Activated naive CD8-positive, alpha-beta T cell treated with anti-CD3 and anti-CD28 coated beads for 36 hours (primary cell): Measurements from ENCODE around the gene PEAK3. TPM values are rescaled to one million over a fixed set of nuclear protein-coding genes. Genes with fewer than 3 reads are reported as not detected.
A peak's percentile ranks its signal among the peaks of the same experiment; 100 is the strongest.

Source experiments
- DNase-seq: peaks from one replicate; pipeline ENCODE4 v3.0.0; 2021
- H3K27ac Mint-ChIP-seq: one replicate; pipeline ENCODE4 v1.8.0; 2022; ENCODE audit warnings: mild to moderate bottlenecking, moderate library complexity, mixed read lengths
- H3K27me3 Mint-ChIP-seq: one replicate; pipeline ENCODE4 v1.8.0; 2022; ENCODE audit warnings: mild to moderate bottlenecking, mixed read lengths
- H3K36me3 Mint-ChIP-seq: one replicate; pipeline ENCODE4 v1.8.0; 2021; ENCODE audit warnings: mild to moderate bottlenecking, mixed read lengths
- H3K4me1 Mint-ChIP-seq: one replicate; pipeline ENCODE4 v1.8.0; 2021; ENCODE audit warnings: mixed read lengths
- H3K4me3 Mint-ChIP-seq: one replicate; pipeline ENCODE4 v1.8.0; 2022; ENCODE audit warnings: mild to moderate bottlenecking, moderate library complexity, mixed read lengths
- H3K9me3 Mint-ChIP-seq: one replicate; pipeline ENCODE4 v1.8.0; 2022; ENCODE audit warnings: mixed read lengths
- total RNA-seq, 2 experiments: library from RNA; stranded (reverse); gene quantifications; one replicate each; pipeline ENCODE4 v1.2.3, GENCODE V29; 2021

The PEAK3 gene
- total RNA-seq, 2 experiments from 2014 or later = not detected

GRCh38 chr19:2273356-2274184 is 8.4 kb downstream of the PEAK3 start:
- H3K9me3 Mint-ChIP-seq = no peaks in the 10 kb centered on the region
- no peaks in the 10 kb centered on the region for H3K27me3 Mint-ChIP-seq
- H3K4me3 Mint-ChIP-seq = peak overlapping the region; percentile 78
- DNase-seq = peak; percentile 92
- H3K4me1 Mint-ChIP-seq = peaks cover 24% of the 10 kb centered on the region
- peaks cover 43% of the 10 kb centered on the region for H3K36me3 Mint-ChIP-seq
- peak overlapping the region; percentile 91 for H3K27ac Mint-ChIP-seq

GRCh38 chr19:2271234-2272103 is 10.5 kb downstream of the PEAK3 start:
- H3K4me1 Mint-ChIP-seq = peaks cover 32% of the 10 kb centered on the region
- no peaks in the 10 kb centered on the region for H3K9me3 Mint-ChIP-seq
- no peak for DNase-seq
- no peaks in the 10 kb centered on the region for H3K27me3 Mint-ChIP-seq
- H3K27ac Mint-ChIP-seq = peak overlapping the region; percentile 91
- H3K4me3 Mint-ChIP-seq = peak overlapping the region; percentile 89
- H3K36me3 Mint-ChIP-seq = peaks cover 43% of the 10 kb centered on the region

- peak; percentile 86 for DNase-seq
- peaks cover 36% of the 10 kb centered on the region for H3K4me1 Mint-ChIP-seq
- peak overlapping the region; percentile 89 for H3K4me3 Mint-ChIP-seq
- H3K27me3 Mint-ChIP-seq = no peaks in the 10 kb centered on the region
- H3K36me3 Mint-ChIP-seq = peaks cover 43% of the 10 kb centered on the region
- no peaks in the 10 kb centered on the region for H3K9me3 Mint-ChIP-seq
- H3K27ac Mint-ChIP-seq = peak overlapping the region; percentile 92
Observed at GRCh38 chr19:2270423-2271233, 11.3 kb downstream of the PEAK3 start.

- H3K27me3 Mint-ChIP-seq = no peaks in the 10 kb centered on the region
- peak overlapping the region; percentile 89 for H3K4me3 Mint-ChIP-seq
- DNase-seq = no peak
- H3K27ac Mint-ChIP-seq = peak overlapping the region; percentile 92
- no peaks in the 10 kb centered on the region for H3K9me3 Mint-ChIP-seq
- peaks cover 35% of the 10 kb centered on the region for H3K4me1 Mint-ChIP-seq
- peaks cover 42% of the 10 kb centered on the region for H3K36me3 Mint-ChIP-seq
Observed at GRCh38 chr19:2270157-2270422, 11.9 kb downstream of the PEAK3 start.

GRCh38 chr19:2269244-2270156 is 12.5 kb downstream of the PEAK3 start:
- H3K27ac Mint-ChIP-seq = peak overlapping the region; percentile 92
- H3K36me3 Mint-ChIP-seq = peaks cover 40% of the 10 kb centered on the region
- H3K4me1 Mint-ChIP-seq = peaks cover 32% of the 10 kb centered on the region
- H3K4me3 Mint-ChIP-seq = peak overlapping the region; percentile 89
- no peaks in the 10 kb centered on the region for H3K27me3 Mint-ChIP-seq
- H3K9me3 Mint-ChIP-seq = no peaks in the 10 kb centered on the region
- peak; percentile 99 for DNase-seq

GRCh38 chr19:2268861-2269243 is 13.1 kb downstream of the PEAK3 start:
- H3K27me3 Mint-ChIP-seq = no peaks in the 10 kb centered on the region
- no peak for DNase-seq
- H3K36me3 Mint-ChIP-seq = peaks cover 33% of the 10 kb centered on the region
- H3K4me1 Mint-ChIP-seq = peaks cover 26% of the 10 kb centered on the region
- peak overlapping the region; percentile 89 for H3K4me3 Mint-ChIP-seq
- H3K9me3 Mint-ChIP-seq = no peaks in the 10 kb centered on the region
- peak overlapping the region; percentile 78 for H3K27ac Mint-ChIP-seq

GRCh38 chr19:2268480-2268830 is 13.5 kb downstream of the PEAK3 start:
- H3K27ac Mint-ChIP-seq = peak overlapping the region; percentile 78
- H3K9me3 Mint-ChIP-seq = no peaks in the 10 kb centered on the region
- peaks cover 23% of the 10 kb centered on the region for H3K4me1 Mint-ChIP-seq
- no peak for DNase-seq
- no peaks in the 10 kb centered on the region for H3K27me3 Mint-ChIP-seq
- peak overlapping the region; percentile 89 for H3K4me3 Mint-ChIP-seq
- peaks cover 30% of the 10 kb centered on the region for H3K36me3 Mint-ChIP-seq

- no peaks in the 10 kb centered on the region for H3K27me3 Mint-ChIP-seq
- peak overlapping the region; percentile 48 for H3K27ac Mint-ChIP-seq
- H3K4me3 Mint-ChIP-seq = peak overlapping the region; percentile 41
- DNase-seq = peak; percentile 57
- no peaks in the 10 kb centered on the region for H3K9me3 Mint-ChIP-seq
- peaks cover 13% of the 10 kb centered on the region for H3K36me3 Mint-ChIP-seq
- H3K4me1 Mint-ChIP-seq = peaks cover 13% of the 10 kb centered on the region
Observed at GRCh38 chr19:2266183-2266993, 15.6 kb downstream of the PEAK3 start.

GRCh38 chr19:2261438-2262172 is 20.4 kb downstream of the PEAK3 start:
- no peak overlapping the region for H3K4me3 Mint-ChIP-seq
- DNase-seq = no peak
- H3K27ac Mint-ChIP-seq = no peak overlapping the region
- peaks cover 22% of the 10 kb centered on the region for H3K4me1 Mint-ChIP-seq
- no peaks in the 10 kb centered on the region for H3K9me3 Mint-ChIP-seq
- H3K36me3 Mint-ChIP-seq = no peaks in the 10 kb centered on the region
- H3K27me3 Mint-ChIP-seq = no peaks in the 10 kb centered on the region

GRCh38 chr19:2260341-2260805 is 21.6 kb downstream of the PEAK3 start:
- no peak overlapping the region for H3K27ac Mint-ChIP-seq
- DNase-seq = no peak
- H3K4me3 Mint-ChIP-seq = no peak overlapping the region
- H3K4me1 Mint-ChIP-seq = peaks cover 16% of the 10 kb centered on the region
- no peaks in the 10 kb centered on the region for H3K9me3 Mint-ChIP-seq
- H3K36me3 Mint-ChIP-seq = no peaks in the 10 kb centered on the region
- H3K27me3 Mint-ChIP-seq = no peaks in the 10 kb centered on the region

- H3K27ac Mint-ChIP-seq = no peak overlapping the region
- DNase-seq = no peak
- H3K4me1 Mint-ChIP-seq = peaks cover 16% of the 10 kb centered on the region
- no peaks in the 10 kb centered on the region for H3K9me3 Mint-ChIP-seq
- H3K27me3 Mint-ChIP-seq = no peaks in the 10 kb centered on the region
- no peaks in the 10 kb centered on the region for H3K36me3 Mint-ChIP-seq
- no peak overlapping the region for H3K4me3 Mint-ChIP-seq
Observed at GRCh38 chr19:2259336-2259735, 22.6 kb downstream of the PEAK3 start.

GRCh38 chr19:2255982-2256685 is 25.8 kb downstream of the PEAK3 start, which contains the start of gene JSRP1:
Gene JSRP1 (minus strand): TSS chr19:2256417. CDS start chr19:2255314, 1,103 bp downstream.
- Mint-ChIP-seq H3K4me1 (peaks cover 18% of the 10 kb centered on the region), H3K9me3 (no peaks in the 10 kb centered on the region), H3K27ac (no peak within 1 kb of the TSS), H3K27me3 (peaks cover 13% of the 10 kb centered on the region), H3K36me3 (no peaks in the 10 kb centered on the region), H3K4me3 (peak within 1 kb of the TSS; percentile 14)
- DNase-seq = no peak
